ENCODE measurements around the gene IGF2. TPM values are rescaled to one million over a fixed set of nuclear protein-coding genes. Genes with fewer than 3 reads are reported as not detected.

IGF2 gene
- total RNA-seq, 2 experiments from 2014 or later: not detected

- no peak for DNase-seq
- H3K27me3 Mint-ChIP-seq (ENCODE audit: low read depth): no peaks in the 10 kb centered on the region
- H3K9me3 Mint-ChIP-seq (ENCODE audit: insufficient read depth): no peaks in the 10 kb centered on the region
- no peaks in the 10 kb centered on the region for H3K4me1 Mint-ChIP-seq (ENCODE audit: low read depth)
- ChIA-PET CTCF (interaction anchor here (0.7 to 3.2 kb wide), 2 partner anchors 82 to 137 kb away, joined by 3 to 11 read pairs; no protein-coding TSS in a partner anchor), POLR2A (no interaction called here)
- H3K36me3 Mint-ChIP-seq (ENCODE audit: low read depth): no peaks in the 10 kb centered on the region
- no peak overlapping the region for H3K4me3 Mint-ChIP-seq
- no peak for ATAC-seq
- no peak overlapping the region for H3K27ac Mint-ChIP-seq
Observed at GRCh38 chr11:2167141-2168045, 28.2 kb upstream of the IGF2 start.

- DNase-seq (peak; percentile 50), ATAC-seq (peak; percentile 71)
- H3K4me3 Mint-ChIP-seq: no peak overlapping the region
- H3K27ac Mint-ChIP-seq: no peak overlapping the region
- H3K36me3 Mint-ChIP-seq (ENCODE audit: low read depth): no peaks in the 10 kb centered on the region
- no peaks in the 10 kb centered on the region for H3K4me1 Mint-ChIP-seq (ENCODE audit: low read depth)
- no peaks in the 10 kb centered on the region for H3K9me3 Mint-ChIP-seq (ENCODE audit: insufficient read depth)
- ChIA-PET CTCF (interaction anchor here (0.7 to 3.2 kb wide), 3 partner anchors 83 to 255 kb away, joined by 3 to 11 read pairs (median 4); no protein-coding TSS in a partner anchor), POLR2A (no interaction called here)
- H3K27me3 Mint-ChIP-seq (ENCODE audit: low read depth): no peaks in the 10 kb centered on the region
Observed at GRCh38 chr11:2166091-2166851, 27.1 kb upstream of the IGF2 start.

DNA sequence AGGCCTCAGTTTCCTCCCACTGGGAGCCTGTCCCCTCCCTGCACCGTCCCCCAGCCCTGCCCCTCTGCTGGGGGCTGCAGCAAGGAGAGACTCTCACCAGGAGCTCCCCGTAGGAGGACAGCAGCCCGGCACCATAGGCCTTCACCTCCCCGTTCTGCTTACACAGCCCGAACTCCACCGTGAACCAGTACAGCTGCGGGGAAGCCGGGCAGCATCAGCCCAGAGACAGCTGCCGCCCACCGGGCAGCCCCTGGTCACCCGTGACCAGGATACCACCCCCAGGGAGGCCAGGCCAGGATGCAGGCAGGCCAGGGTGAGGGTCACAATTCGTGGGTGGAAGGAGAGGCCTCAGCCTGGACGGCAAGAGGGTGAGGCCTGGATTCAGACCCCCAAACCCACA lies 26.4 kb upstream of the IGF2 start:
- CTCF ChIA-PET: interaction anchor here (1.6 to 3.2 kb wide), 2 partner anchors 139 to 255 kb away, joined by 4 to 11 read pairs; no protein-coding TSS in a partner anchor
- H3K4me1 Mint-ChIP-seq (ENCODE audit: low read depth): no peaks in the 10 kb centered on the region
- DNase-seq (no peak), ATAC-seq (no peak)
- H3K4me3 Mint-ChIP-seq: no peak overlapping the region
- H3K27me3 Mint-ChIP-seq (ENCODE audit: low read depth): no peaks in the 10 kb centered on the region
- H3K36me3 Mint-ChIP-seq (ENCODE audit: low read depth): no peaks in the 10 kb centered on the region
- POLR2A ChIA-PET: no interaction called here
- H3K9me3 Mint-ChIP-seq (ENCODE audit: insufficient read depth): no peaks in the 10 kb centered on the region
- no peak overlapping the region for H3K27ac Mint-ChIP-seq

GRCh38 chr11:2164861-2165555 lies 25.8 kb upstream of the IGF2 start:
- no peak for DNase-seq
- H3K4me1 Mint-ChIP-seq (ENCODE audit: low read depth): no peaks in the 10 kb centered on the region
- POLR2A ChIA-PET: no interaction called here
- H3K27ac Mint-ChIP-seq: no peak overlapping the region
- ATAC-seq: no peak
- no peaks in the 10 kb centered on the region for H3K9me3 Mint-ChIP-seq (ENCODE audit: insufficient read depth)
- H3K27me3 Mint-ChIP-seq (ENCODE audit: low read depth): no peaks in the 10 kb centered on the region
- CTCF ChIA-PET: interaction anchor here (1.6 to 3.2 kb wide), 2 partner anchors 140 to 256 kb away, joined by 4 to 11 read pairs; no protein-coding TSS in a partner anchor
- H3K4me3 Mint-ChIP-seq: no peak overlapping the region
- H3K36me3 Mint-ChIP-seq (ENCODE audit: low read depth): no peaks in the 10 kb centered on the region

DNA sequence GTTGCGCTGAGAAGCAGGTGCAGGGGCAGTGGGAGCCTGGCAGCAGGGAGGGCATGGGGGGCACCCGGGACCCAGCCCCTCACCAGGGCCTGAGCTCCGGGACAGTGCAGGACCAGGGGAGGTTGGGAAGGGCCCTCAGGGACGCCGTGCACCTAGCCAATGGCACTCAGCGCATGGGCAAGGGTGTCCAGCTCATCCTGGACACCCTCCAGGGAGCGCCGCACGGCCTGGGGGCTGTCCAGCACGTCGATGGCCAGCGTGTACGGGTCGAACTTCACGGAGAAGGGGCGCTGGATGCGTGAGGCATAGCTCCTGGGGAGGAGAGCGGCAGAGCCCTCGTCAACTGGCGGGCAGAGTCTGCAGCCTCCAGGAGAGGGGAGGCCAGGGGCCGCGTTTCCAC lies 24.9 kb upstream of the IGF2 start:
- H3K27ac Mint-ChIP-seq: no peak overlapping the region
- ATAC-seq (no peak), DNase-seq (no peak)
- CTCF ChIA-PET: interaction anchor here (1.2 kb wide), 1 partner anchor 9 kb away, joined by 3 read pairs; no protein-coding TSS in a partner anchor
- POLR2A ChIA-PET: no interaction called here
- H3K4me3 Mint-ChIP-seq: no peak overlapping the region
- no peaks in the 10 kb centered on the region for H3K36me3 Mint-ChIP-seq (ENCODE audit: low read depth)
- H3K9me3 Mint-ChIP-seq (ENCODE audit: insufficient read depth): no peaks in the 10 kb centered on the region
- no peaks in the 10 kb centered on the region for H3K4me1 Mint-ChIP-seq (ENCODE audit: low read depth)
- H3K27me3 Mint-ChIP-seq (ENCODE audit: low read depth): no peaks in the 10 kb centered on the region

DNA sequence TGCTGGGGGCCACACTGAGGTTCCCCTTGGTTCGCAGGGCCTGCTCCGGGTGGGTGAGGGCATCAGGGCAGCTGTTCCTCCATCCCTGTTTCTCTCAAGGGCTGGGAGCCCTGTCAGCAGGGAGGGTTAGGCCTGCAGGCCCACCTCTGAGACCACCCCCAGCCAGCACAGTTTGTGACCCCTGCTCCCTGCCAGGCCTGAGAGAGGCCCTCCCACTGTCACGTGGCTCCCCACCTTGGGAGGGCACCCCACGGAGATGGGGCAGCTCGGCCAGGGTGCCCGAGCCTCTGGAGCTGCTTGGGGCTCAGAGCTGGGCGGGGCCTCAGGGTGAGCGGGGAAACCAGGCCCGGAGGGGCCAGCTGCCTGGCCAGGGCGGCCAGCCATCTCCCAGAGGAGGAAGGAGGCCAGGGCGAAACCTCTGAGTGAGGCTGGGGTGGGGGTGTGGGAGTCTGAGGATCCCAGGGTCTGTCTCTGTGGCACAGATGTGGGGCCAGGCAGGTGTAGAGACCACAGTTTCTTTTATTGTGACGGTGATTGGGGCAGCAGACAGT lies 24.3 kb upstream of the IGF2 start:
- H3K4me1 Mint-ChIP-seq (ENCODE audit: low read depth): no peaks in the 10 kb centered on the region
- CTCF ChIA-PET: interaction anchor here (1.2 kb wide), 1 partner anchor 9 kb away, joined by 3 read pairs; no protein-coding TSS in a partner anchor
- H3K9me3 Mint-ChIP-seq (ENCODE audit: insufficient read depth): no peaks in the 10 kb centered on the region
- H3K27ac Mint-ChIP-seq: no peak overlapping the region
- no peaks in the 10 kb centered on the region for H3K36me3 Mint-ChIP-seq (ENCODE audit: low read depth)
- no peak for DNase-seq
- POLR2A ChIA-PET: no interaction called here
- no peaks in the 10 kb centered on the region for H3K27me3 Mint-ChIP-seq (ENCODE audit: low read depth)
- no peak overlapping the region for H3K4me3 Mint-ChIP-seq
- no peak for ATAC-seq

GRCh38 chr11:2160736-2161259 lies 21.6 kb upstream of the IGF2 start, which contains the start of gene INS:
TSS of gene INS (minus strand) at chr11:2161209. CDS start at chr11:2160971, 238 bp downstream.
- H3K36me3 Mint-ChIP-seq (ENCODE audit: low read depth): no peaks in the 10 kb centered on the region

GRCh38 chr11:2159536-2160413 lies 20.6 kb upstream of the IGF2 start:
- Mint-ChIP-seq H3K36me3 (ENCODE audit: low read depth) (no peaks in the 10 kb centered on the region), H3K27ac (no peak overlapping the region), H3K27me3 (ENCODE audit: low read depth) (no peaks in the 10 kb centered on the region), H3K9me3 (ENCODE audit: insufficient read depth) (no peaks in the 10 kb centered on the region), H3K4me1 (ENCODE audit: low read depth) (no peaks in the 10 kb centered on the region), H3K4me3 (no peak overlapping the region)
- POLR2A ChIA-PET: no interaction called here
- no peak for DNase-seq
- no peak for ATAC-seq
- CTCF ChIA-PET: interaction anchor here (2.8 kb wide), 1 partner anchor 8 kb away, joined by 12 read pairs; no protein-coding TSS in a partner anchor

More at GRCh38 chr11:2160736-2161259, 21.6 kb upstream of the IGF2 start, which contains the start of gene INS:
- DNase-seq: no peak
- Mint-ChIP-seq H3K4me1 (ENCODE audit: low read depth) (no peaks in the 10 kb centered on the region), H3K4me3 (no peak within 1 kb of the TSS), H3K27me3 (ENCODE audit: low read depth) (no peaks in the 10 kb centered on the region), H3K9me3 (ENCODE audit: insufficient read depth) (no peaks in the 10 kb centered on the region), H3K27ac (no peak within 1 kb of the TSS)
- no peak for ATAC-seq
- ChIA-PET CTCF (interaction anchor here (2.8 kb wide), 1 partner anchor 9 kb away, joined by 12 read pairs; no protein-coding TSS in a partner anchor), POLR2A (no interaction called here)

DNA sequence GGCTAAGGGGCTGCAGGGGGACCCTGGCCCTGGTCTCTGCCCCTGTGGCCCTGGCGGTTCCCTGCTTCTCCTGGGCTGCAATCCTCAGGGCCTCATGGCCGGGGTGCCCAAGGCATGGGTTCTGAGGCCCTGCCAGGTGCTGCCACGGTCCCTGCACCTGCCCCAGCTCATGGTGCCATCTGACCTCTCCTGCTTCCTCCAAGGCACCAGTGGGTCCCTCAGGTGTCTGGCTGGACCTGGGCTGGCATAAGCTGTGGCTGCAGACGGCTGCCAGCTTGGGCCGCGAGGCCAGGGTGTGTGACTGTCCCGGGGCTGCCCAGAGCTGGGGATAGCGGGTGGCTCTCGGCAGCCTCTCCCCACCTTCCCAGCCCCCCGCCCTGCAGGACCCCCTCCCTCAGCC lies 19.8 kb upstream of the IGF2 start:
- POLR2A ChIA-PET: no interaction called here
- DNase-seq (no peak), ATAC-seq (no peak)
- CTCF ChIA-PET: interaction anchor here (1.2 to 3.3 kb wide), 2 partner anchors 122 to 465 kb away, joined by 4 to 23 read pairs; no protein-coding TSS in a partner anchor
- Mint-ChIP-seq H3K4me1 (ENCODE audit: low read depth) (no peaks in the 10 kb centered on the region), H3K9me3 (ENCODE audit: insufficient read depth) (no peaks in the 10 kb centered on the region), H3K27ac (no peak overlapping the region), H3K36me3 (ENCODE audit: low read depth) (no peaks in the 10 kb centered on the region), H3K4me3 (no peak overlapping the region), H3K27me3 (ENCODE audit: low read depth) (no peaks in the 10 kb centered on the region)

DNA sequence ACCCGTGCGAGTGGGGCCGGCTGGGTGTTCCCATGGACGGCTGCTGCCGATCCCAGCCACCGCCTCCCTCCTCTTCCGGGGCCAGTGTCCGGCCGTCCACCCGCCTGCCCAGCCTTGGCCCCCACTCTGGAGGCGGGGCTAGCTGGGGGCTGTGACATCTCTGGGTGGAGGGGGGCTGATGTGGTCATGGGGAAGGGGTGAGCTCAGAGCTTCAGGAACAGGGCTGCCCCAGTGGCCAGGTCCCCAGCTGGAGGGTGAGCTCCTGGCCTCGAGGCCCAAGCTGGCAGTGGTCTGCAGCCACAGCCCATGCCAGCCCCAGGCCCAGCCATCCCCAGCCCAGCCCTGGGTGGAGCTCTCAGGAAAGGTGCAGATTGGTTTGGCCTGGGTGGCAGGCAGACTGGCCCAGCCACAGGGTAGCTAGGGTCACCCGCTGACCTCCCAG lies 19.1 kb upstream of the IGF2 start:
- ATAC-seq (no peak), DNase-seq (no peak)
- Mint-ChIP-seq H3K4me1 (ENCODE audit: low read depth) (no peaks in the 10 kb centered on the region), H3K27me3 (ENCODE audit: low read depth) (no peaks in the 10 kb centered on the region), H3K27ac (no peak overlapping the region), H3K36me3 (ENCODE audit: low read depth) (no peaks in the 10 kb centered on the region), H3K4me3 (no peak overlapping the region), H3K9me3 (ENCODE audit: insufficient read depth) (no peaks in the 10 kb centered on the region)
- ChIA-PET POLR2A (no interaction called here), CTCF (interaction anchor here (1.2 to 3.3 kb wide), 3 partner anchors 121 to 464 kb away, joined by 3 to 23 read pairs (median 4); no protein-coding TSS in a partner anchor)
